ENCODE results near the gene VSIG2.

VSIG2 gene

DNA sequence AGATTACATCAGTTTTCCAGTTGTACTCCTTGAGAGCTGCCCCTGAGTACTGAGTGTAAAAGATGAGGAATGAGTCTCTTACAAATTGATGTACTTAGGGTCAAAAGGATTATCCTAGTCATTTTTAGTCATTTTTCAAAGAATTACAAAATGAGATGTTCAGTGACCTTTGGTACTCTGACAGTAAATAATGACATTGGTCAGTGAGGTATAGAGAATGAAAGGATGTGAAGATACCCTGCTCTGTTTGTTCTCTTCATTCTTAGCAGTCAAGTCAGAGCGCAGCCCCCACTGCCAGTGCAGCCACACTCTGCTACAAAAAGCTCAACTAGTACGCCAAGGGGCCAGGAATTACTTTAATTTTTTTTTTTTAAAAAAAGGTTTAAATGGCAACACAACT is 14.1 kb upstream of the VSIG2 start (continued):
- TF ChIP-seq, protein P1, sequence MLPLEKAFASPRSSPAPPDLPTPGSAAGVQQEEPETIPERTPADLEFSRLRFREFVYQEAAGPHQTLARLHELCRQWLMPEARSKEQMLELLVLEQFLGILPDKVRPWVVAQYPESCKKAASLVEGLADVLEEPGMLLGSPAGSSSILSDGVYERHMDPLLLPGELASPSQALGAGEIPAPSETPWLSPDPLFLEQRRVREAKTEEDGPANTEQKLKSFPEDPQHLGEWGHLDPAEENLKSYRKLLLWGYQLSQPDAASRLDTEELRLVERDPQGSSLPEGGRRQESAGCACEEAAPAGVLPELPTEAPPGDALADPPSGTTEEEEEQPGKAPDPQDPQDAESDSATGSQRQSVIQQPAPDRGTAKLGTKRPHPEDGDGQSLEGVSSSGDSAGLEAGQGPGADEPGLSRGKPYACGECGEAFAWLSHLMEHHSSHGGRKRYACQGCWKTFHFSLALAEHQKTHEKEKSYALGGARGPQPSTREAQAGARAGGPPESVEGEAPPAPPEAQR (tag by site-specific recombination; IDR thresholded peaks at IDR 0.05): no peak
- TF ChIP-seq GLIS1 (tag by site-specific recombination; IDR thresholded peaks at IDR 0.05): no peak

DNA sequence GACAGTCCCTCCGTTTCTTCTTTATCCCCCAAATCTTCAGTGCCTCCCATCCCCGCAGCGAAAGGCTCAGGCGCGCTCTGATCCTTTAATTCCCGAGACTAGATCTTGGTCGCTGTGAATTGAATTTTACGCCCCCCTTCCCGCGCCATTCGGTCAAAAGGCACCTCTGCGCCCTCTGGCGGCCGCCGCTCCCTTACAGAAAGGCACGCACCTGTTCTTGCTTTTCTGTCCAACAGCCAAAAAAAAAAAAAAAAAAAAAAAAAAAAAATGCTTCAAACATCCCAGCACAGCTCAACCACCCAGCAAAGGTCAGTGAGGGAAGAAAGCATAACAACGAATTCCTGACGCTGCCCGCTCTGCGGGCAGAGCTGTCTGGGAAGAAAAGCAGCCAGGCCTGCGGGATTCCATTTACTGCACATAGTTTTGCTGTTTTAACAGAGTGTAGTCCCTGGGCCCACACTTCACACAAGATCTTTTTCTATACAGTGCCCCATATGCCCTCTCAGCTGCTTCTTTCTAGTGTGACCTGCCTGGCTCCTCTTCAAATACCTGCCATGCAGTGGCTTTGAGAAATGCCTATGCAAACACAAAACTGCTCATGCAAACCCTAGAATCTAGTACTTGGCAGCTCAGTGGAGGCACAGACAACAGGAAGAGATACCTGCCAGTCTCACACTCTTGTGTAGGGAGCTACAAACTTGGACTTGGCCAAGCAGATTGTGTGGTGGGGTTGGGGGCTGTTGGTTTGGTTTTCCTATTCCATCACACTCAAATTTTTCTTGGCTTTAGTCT is 11.3 kb upstream of the VSIG2 start:
- Histone ChIP-seq H3K27ac (ENCODE audit: extremely low read depth, low read depth, low read length) (no peak overlapping the region; the same call in 1 of the 2 replicates), H3K36me3 (ENCODE audit: control insufficient read depth in 2 of 2, insufficient read depth in 1 of 2, low read length in 2 of 2) (peaks cover 0 to 23% of the 10 kb centered on the region in 2 experiments; a peak in 1 of 3 replicates), H3K4me3 (ENCODE audit: low read depth, low read length) (peak overlapping the region; percentile 57), H3K4me1 (ENCODE audit: control insufficient read depth, insufficient read depth, low read length) (no peaks in the 10 kb centered on the region), H3K9me3 (ENCODE audit: control insufficient read depth, insufficient read depth, low read depth, low read length) (no peaks in the 10 kb centered on the region)
- POLR2A ChIA-PET: interaction anchor here (0.6 to 2.6 kb wide), 8 partner anchors 10 to 90 kb away, joined by 3 to 14 read pairs (median 8); partner anchors contain the start of genes MSANTD2, SIAE and SPA17
- CTCF ChIA-PET: interaction anchor here (0.6 to 4.3 kb wide), 32 partner anchors 8 to 1430 kb away, joined by 3 to 42 read pairs (median 4); no protein-coding TSS in a partner anchor
- TF ChIP-seq GLI4 (tag by site-specific recombination; IDR thresholded peaks at IDR 0.05): no peak
- TF ChIP-seq SCRT1 (tag by site-specific recombination; IDR thresholded peaks at IDR 0.05; ENCODE audit: borderline replicate concordance): peak; percentile 69; the same call in 1 of the 2 replicates
- TF ChIP-seq, protein P2, sequence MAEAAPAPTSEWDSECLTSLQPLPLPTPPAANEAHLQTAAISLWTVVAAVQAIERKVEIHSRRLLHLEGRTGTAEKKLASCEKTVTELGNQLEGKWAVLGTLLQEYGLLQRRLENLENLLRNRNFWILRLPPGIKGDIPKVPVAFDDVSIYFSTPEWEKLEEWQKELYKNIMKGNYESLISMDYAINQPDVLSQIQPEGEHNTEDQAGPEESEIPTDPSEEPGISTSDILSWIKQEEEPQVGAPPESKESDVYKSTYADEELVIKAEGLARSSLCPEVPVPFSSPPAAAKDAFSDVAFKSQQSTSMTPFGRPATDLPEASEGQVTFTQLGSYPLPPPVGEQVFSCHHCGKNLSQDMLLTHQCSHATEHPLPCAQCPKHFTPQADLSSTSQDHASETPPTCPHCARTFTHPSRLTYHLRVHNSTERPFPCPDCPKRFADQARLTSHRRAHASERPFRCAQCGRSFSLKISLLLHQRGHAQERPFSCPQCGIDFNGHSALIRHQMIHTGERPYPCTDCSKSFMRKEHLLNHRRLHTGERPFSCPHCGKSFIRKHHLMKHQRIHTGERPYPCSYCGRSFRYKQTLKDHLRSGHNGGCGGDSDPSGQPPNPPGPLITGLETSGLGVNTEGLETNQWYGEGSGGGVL (tag by site-specific recombination; IDR thresholded peaks at IDR 0.05): no peak
- TF ChIP-seq ZNF621 (tag by site-specific recombination; IDR thresholded peaks at IDR 0.05): no peak
- peak; percentile 37 for TF ChIP-seq ZNF654 (tag by site-specific recombination; IDR thresholded peaks at IDR 0.05; ENCODE audit: low read depth)
- TF ChIP-seq, protein P3, sequence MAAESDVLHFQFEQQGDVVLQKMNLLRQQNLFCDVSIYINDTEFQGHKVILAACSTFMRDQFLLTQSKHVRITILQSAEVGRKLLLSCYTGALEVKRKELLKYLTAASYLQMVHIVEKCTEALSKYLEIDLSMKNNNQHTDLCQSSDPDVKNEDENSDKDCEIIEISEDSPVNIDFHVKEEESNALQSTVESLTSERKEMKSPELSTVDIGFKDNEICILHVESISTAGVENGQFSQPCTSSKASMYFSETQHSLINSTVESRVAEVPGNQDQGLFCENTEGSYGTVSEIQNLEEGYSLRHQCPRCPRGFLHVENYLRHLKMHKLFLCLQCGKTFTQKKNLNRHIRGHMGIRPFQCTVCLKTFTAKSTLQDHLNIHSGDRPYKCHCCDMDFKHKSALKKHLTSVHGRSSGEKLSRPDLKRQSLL (tag by site-specific recombination; IDR thresholded peaks at IDR 0.05): no peak
- TF ChIP-seq MYNN (tag by site-specific recombination; IDR thresholded peaks at IDR 0.05; ENCODE audit: borderline replicate concordance): no peak
- 0 out of 2 replicates have a peak, but pooled peaks have one; percentile 24 for TF ChIP-seq ZNF24 (tag by site-specific recombination; IDR thresholded peaks at IDR 0.05)
- no peak for TF ChIP-seq BCL11B (tag by site-specific recombination; IDR thresholded peaks at IDR 0.05; ENCODE audit: low read depth)
- no peak for TF ChIP-seq ZNF214 (tag by site-specific recombination; IDR thresholded peaks at IDR 0.05; ENCODE audit: borderline replicate concordance)
- TF ChIP-seq HOXC10 (CRISPR knock-in tag; IDR thresholded peaks at IDR 0.05): no peak
- no peak for TF ChIP-seq ZNF596 (tag by site-specific recombination; IDR thresholded peaks at IDR 0.05)
- TF ChIP-seq ZNF121 (tag by site-specific recombination; IDR thresholded peaks at IDR 0.05): no peak
- no peak for TF ChIP-seq ZNF510 (tag by site-specific recombination; IDR thresholded peaks at IDR 0.05; ENCODE audit: insufficient replicate concordance)
- TF ChIP-seq, protein P4, sequence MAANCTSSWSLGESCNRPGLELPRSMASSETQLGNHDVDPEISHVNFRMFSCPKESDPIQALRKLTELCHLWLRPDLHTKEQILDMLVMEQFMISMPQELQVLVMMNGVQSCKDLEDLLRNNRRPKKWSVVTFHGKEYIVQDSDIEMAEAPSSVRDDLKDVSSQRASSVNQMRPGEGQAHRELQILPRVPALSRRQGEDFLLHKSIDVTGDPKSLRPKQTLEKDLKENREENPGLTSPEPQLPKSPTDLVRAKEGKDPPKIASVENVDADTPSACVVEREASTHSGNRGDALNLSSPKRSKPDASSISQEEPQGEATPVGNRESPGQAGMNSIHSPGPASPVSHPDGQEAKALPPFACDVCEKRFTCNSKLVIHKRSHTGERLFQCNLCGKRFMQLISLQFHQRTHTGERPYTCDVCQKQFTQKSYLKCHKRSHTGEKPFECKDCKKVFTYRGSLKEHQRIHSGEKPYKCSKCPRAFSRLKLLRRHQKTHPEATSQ (tag by site-specific recombination; IDR thresholded peaks at IDR 0.05): no peak
- peak; percentile 49; the same call in 1 of the 2 replicates for TF ChIP-seq CTCF (tag by site-specific recombination; IDR thresholded peaks at IDR 0.05)
- TF ChIP-seq, protein P5, sequence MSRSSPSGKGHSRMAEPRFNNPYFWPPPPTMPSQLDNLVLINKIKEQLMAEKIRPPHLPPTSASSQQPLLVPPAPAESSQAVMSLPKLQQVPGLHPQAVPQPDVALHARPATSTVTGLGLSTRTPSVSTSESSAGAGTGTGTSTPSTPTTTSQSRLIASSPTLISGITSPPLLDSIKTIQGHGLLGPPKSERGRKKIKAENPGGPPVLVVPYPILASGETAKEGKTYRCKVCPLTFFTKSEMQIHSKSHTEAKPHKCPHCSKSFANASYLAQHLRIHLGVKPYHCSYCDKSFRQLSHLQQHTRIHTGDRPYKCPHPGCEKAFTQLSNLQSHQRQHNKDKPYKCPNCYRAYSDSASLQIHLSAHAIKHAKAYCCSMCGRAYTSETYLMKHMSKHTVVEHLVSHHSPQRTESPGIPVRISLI (tag by site-specific recombination; IDR thresholded peaks at IDR 0.05): peak; percentile 94
- no peak for TF ChIP-seq ZNF704 (tag by site-specific recombination; IDR thresholded peaks at IDR 0.05)
- TF ChIP-seq, protein P6, sequence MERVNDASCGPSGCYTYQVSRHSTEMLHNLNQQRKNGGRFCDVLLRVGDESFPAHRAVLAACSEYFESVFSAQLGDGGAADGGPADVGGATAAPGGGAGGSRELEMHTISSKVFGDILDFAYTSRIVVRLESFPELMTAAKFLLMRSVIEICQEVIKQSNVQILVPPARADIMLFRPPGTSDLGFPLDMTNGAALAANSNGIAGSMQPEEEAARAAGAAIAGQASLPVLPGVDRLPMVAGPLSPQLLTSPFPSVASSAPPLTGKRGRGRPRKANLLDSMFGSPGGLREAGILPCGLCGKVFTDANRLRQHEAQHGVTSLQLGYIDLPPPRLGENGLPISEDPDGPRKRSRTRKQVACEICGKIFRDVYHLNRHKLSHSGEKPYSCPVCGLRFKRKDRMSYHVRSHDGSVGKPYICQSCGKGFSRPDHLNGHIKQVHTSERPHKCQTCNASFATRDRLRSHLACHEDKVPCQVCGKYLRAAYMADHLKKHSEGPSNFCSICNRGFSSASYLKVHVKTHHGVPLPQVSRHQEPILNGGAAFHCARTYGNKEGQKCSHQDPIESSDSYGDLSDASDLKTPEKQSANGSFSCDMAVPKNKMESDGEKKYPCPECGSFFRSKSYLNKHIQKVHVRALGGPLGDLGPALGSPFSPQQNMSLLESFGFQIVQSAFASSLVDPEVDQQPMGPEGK (tag by site-specific recombination; IDR thresholded peaks at IDR 0.05): peak; percentile 49
- TF ChIP-seq SP3 (tag by site-specific recombination; IDR thresholded peaks at IDR 0.05): peak; percentile 7; the same call in 1 of the 2 replicates
